ENCODE data around the gene PCDHB4.
"Not testable (repeated sequence)": the region's sequence is repeated elsewhere in the genome, so short reads cannot be mapped to it uniquely, and the experiment has no call there.

Gene PCDHB4

DNA sequence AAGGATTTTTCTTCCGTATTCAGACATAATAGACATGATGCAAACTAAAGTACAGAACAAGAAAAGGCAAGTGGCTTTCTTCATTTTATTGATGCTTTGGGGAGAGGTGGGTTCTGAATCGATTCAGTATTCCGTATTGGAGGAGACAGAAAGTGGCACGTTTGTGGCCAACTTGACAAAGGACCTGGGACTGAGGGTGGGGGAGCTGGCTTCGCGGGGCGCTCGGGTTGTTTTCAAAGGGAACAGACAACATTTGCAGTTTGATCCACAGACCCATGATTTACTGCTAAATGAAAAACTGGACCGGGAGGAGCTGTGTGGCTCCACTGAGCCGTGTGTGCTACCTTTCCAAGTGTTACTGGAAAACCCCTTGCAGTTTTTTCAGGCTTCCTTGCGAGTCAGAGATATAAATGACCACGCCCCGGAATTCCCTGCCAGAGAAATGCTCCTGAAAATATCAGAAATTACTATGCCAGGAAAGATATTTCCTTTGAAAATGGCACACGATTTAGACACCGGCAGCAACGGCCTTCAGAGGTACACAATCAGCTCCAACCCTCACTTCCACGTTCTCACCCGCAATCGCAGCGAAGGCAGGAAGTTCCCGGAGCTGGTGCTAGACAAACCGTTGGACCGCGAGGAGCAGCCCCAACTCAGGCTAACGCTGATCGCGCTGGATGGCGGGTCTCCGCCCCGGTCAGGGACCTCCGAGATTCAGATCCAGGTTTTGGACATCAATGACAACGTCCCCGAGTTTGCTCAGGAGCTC lies 28.8 kb downstream of the PCDHB4 start:
- in situ Hi-C loops (cut with MboI; ENCODE audit: low sequenced_read_pairs): no loop called here

GRCh38 chr5:141150993-141151325 lies 29.3 kb downstream of the PCDHB4 start:
- in situ Hi-C loops (cut with MboI; ENCODE audit: low sequenced_read_pairs): no loop called here

DNA sequence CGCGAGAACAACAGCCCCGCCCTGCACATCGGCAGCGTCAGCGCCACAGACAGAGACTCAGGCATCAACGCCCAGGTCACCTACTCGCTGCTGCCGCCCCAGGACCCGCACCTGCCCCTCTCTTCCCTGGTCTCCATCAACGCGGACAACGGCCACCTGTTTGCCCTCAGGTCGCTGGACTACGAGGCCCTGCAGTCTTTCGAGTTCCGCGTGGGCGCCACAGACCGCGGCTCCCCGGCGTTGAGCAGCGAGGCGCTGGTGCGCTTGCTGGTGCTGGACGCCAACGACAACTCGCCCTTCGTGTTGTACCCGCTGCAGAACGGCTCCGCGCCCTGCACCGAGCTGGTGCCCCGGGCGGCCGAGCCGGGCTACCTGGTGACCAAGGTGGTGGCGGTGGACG lies 30.0 kb downstream of the PCDHB4 start:
- in situ Hi-C loops (cut with MboI; ENCODE audit: low sequenced_read_pairs): not testable (repeated sequence)

DNA sequence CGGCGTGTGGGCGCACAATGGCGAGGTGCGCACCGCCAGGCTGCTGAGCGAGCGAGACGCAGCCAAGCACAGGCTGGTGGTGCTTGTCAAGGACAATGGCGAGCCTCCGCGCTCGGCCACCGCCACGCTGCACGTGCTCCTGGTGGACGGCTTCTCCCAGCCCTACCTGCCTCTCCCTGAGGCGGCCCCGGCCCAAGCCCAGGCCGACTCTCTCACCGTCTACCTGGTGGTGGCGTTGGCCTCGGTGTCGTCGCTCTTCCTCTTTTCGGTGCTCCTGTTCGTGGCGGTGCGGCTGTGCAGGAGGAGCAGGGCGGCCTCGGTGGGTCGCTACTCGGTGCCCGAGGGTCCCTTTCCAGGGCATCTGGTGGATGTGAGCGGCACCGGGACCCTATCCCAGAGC lies 30.5 kb downstream of the PCDHB4 start:
- in situ Hi-C loops (cut with MboI; ENCODE audit: low sequenced_read_pairs): not testable (repeated sequence)

DNA sequence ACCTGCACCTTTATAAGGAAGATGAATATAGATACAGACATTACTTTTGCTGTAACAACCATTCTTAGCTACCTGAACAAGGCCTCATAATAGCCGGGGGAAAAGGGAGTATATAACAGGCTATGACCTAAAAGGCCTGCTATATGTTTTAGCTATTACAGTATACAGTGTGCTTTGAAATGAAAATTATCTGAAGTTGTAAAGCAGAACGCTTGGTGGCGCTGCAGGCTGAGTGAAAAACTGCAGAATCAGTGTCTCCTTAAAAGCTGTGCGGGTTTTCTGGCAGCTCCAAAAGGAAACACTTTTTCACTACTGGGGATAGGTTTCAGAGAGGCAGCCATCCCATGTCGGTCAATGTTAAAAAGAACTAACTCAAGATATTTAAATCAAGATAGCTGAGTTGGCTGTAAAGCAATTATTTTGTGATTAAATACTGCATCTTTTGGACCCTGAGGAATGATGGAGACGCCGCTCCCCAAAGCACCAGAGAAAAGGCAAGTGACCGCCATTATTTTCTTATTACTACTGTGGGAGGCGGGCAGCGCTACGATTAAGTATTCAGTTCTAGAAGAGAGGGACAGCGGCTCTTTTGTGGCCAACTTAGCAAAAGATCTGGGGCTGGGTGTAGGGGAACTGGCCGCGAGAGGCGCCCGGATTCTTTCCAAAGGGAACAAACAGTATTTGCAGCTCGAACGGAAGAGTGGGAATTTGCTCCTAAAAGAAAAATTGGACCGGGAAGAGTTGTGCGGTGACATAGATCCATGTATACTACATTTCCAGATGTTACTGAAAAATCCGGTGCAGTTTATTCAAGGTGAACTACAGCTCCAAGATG lies 34.1 kb downstream of the PCDHB4 start:
- in situ Hi-C loops (cut with MboI; ENCODE audit: low sequenced_read_pairs): no loop called here

GRCh38 chr5:141157356-141157755 lies 35.7 kb downstream of the PCDHB4 start:
- in situ Hi-C loops (cut with MboI; ENCODE audit: low sequenced_read_pairs): not testable (repeated sequence)

GRCh38 chr5:141157901-141158300 lies 36.3 kb downstream of the PCDHB4 start:
- in situ Hi-C loops (cut with MboI; ENCODE audit: low sequenced_read_pairs): not testable (repeated sequence)

GRCh38 chr5:141172381-141173204 lies 51.0 kb downstream of the PCDHB4 start, which contains the start of gene PCDHB7:
TSS of gene PCDHB7 (plus strand) at chr5:141172644. CDS start at chr5:141172836, 192 bp downstream.
- in situ Hi-C loops (cut with MboI; ENCODE audit: low sequenced_read_pairs): no loop called here

DNA sequence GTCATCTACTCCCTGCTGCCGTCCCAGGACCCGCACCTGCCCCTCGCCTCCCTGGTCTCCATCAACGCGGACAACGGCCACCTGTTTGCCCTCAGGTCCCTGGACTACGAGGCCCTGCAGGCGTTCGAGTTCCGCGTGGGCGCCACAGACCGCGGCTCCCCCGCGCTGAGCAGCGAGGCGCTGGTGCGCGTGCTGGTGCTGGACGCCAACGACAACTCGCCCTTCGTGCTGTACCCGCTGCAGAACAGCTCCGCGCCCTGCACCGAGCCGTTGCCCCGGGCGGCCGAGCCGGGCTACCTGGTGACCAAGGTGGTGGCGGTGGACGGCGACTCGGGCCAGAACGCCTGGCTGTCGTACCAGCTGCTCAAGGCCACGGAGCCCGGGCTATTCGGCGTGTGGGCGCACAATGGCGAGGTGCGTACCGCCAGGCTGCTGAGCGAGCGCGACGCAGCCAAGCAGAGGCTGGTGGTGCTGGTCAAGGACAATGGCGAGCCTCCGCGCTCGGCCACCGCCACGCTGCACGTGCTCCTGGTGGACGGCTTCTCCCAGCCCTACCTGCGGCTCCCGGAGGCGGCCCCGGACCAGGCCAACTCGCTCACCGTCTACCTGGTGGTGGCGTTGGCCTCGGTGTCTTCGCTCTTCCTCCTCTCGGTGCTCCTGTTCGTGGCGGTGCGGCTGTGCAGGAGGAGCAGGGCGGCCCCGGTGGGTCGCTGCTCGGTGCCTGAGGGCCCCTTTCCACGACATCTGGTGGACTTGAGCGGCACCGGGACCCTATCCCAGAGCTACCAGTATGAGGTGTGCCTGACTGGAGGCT lies 52.9 kb downstream of the PCDHB4 start:
- in situ Hi-C loops (cut with MboI; ENCODE audit: low sequenced_read_pairs): loop anchor here (25.0 kb wide), 1 partner anchor 388 kb away; no protein-coding TSS in a partner anchor
